Endothelial cell of umbilical vein (primary cell): ENCODE results near the gene TMEM97. TPM values are rescaled to one million over a fixed set of nuclear protein-coding genes. Genes with fewer than 3 reads are reported as not detected.

Experiments
- BruUV-seq: library from RNA; stranded (reverse); fragments of 400-500 nt; replicated peaks from 2 replicates; lab custom pipeline; 2021; lab: Mats Ljungman, UMichigan
- CTCF ChIA-PET: fragments of 300-600, 350-600 bp; sonication (Branson Sonifier 250); formaldehyde crosslinking; loops from one replicate; lab custom pipeline; 2021; ENCODE audit warnings: antibody characterized with exemption, inconsistent platforms; lab: Charles Lee
- POLR2A ChIA-PET: fragments of 300-600, 350-600 bp; sonication (Branson Sonifier 250); formaldehyde crosslinking; loops from one replicate; lab custom pipeline; 2021; ENCODE audit warnings: antibody characterized with exemption, inconsistent platforms; lab: Charles Lee
- DNase-seq: peaks from one replicate; pipeline ENCODE4 v3.0.0-alpha.2; 2011; ENCODE audit warnings: low read depth, low spot score
- FAIRE-seq: peaks from 2 replicates; lab custom pipeline; 2011; peaks lifted over from hg19 to GRCh38; lab: Jason Lieb, UNC
- H2AFZ ChIP-seq: 2 replicates; pipeline ENCODE4 v1.6.0; 2012; ENCODE audit warnings: low read depth, low read length, control low read depth, inconsistent platforms
- H3K27ac ChIP-seq: 2 replicates; pipeline ENCODE4 v1.5.1; 2011; ENCODE audit warnings: low read depth, mild to moderate bottlenecking, control low read depth, low read length, moderate library complexity; ENCODE audit not compliant: insufficient read depth
- H3K27me3 ChIP-seq, 2 experiments: 2 replicates each; pipeline versions ENCODE4 v1.6.0 to v1.6.1; 2011; ENCODE audit warnings: low read length in 2 of 2, mixed read lengths in 1 of 2; ENCODE audit not compliant: control insufficient read depth in 2 of 2, insufficient read depth in 2 of 2
- H3K36me3 ChIP-seq, 2 experiments: 2 replicates in 1 of 2; 3 replicates in 1 of 2; pipeline ENCODE4 v1.5.1; 2011; ENCODE audit warnings: low read length in 2 of 2, mild to moderate bottlenecking in 1 of 2, moderate library complexity in 1 of 2; ENCODE audit not compliant: control insufficient read depth in 2 of 2, insufficient read depth in 2 of 2; ENCODE audit errors: extremely low read depth in 1 of 2
- H3K4me1 ChIP-seq: 3 replicates; pipeline ENCODE4 v1.5.1; 2011; ENCODE audit warnings: mild to moderate bottlenecking, low read length; ENCODE audit not compliant: control insufficient read depth, insufficient read depth; ENCODE audit errors: extremely low read depth
- H3K4me2 ChIP-seq: 2 replicates; pipeline ENCODE4 v1.6.1; 2011; ENCODE audit warnings: low read length, control low read depth, mixed read lengths; ENCODE audit not compliant: insufficient read depth
- H3K4me3 ChIP-seq, 3 experiments: fragments of 200-600 bp in 1 of 3; sonication (generic), shearing (Covaris generic) in 1 of 3; replicated peaks in 1 of 3; 2 replicates each; pipeline ENCODE4 v1.5.1; 2011 to 2016; ENCODE audit warnings: control low read depth in 3 of 3, low read length in 3 of 3, mild to moderate bottlenecking in 2 of 3, inconsistent platforms in 1 of 3, low read depth in 1 of 3, moderate library complexity in 1 of 3; ENCODE audit not compliant: insufficient read depth in 1 of 3
- H3K79me2 ChIP-seq: 2 replicates; pipeline ENCODE4 v1.6.0; 2012; ENCODE audit warnings: low read length, inconsistent platforms; ENCODE audit not compliant: control insufficient read depth, insufficient read depth
- H3K9ac ChIP-seq: replicated peaks from 2 replicates; pipeline ENCODE3; 2011; ENCODE audit warnings: low read length, control low read depth; ENCODE audit not compliant: insufficient read depth; ENCODE audit errors: extremely low read depth
- H3K9me1 ChIP-seq: replicated peaks from 3 replicates; pipeline ENCODE4 v1.6.0; 2011; ENCODE audit warnings: mild to moderate bottlenecking, low read length; ENCODE audit not compliant: control insufficient read depth, insufficient read depth; ENCODE audit errors: extremely low read depth
- H3K9me3 ChIP-seq: replicated peaks from 2 replicates; pipeline ENCODE4 v1.5.1; 2012; ENCODE audit warnings: low read length, inconsistent platforms; ENCODE audit not compliant: control insufficient read depth, insufficient read depth
- H4K20me1 ChIP-seq: replicated peaks from 2 replicates; pipeline ENCODE3; 2011; ENCODE audit warnings: mild to moderate bottlenecking, low read length; ENCODE audit not compliant: control insufficient read depth, insufficient read depth; ENCODE audit errors: extremely low read depth
- EZH2 ChIP-seq: IDR thresholded peaks from 2 replicates; pipeline ENCODE4 v1.6.1; 2012; ENCODE audit warnings: borderline replicate concordance, low read depth, mild to moderate bottlenecking, moderate library complexity, low read length, inconsistent platforms; ENCODE audit not compliant: severe bottlenecking
- FOS ChIP-seq: IDR thresholded peaks from 2 replicates; pipeline ENCODE4 v1.6.1; 2011; ENCODE audit warnings: mild to moderate bottlenecking, low read length, moderate library complexity, borderline replicate concordance; ENCODE audit not compliant: insufficient read depth
- GATA2 ChIP-seq: IDR thresholded peaks from 2 replicates; pipeline ENCODE4 v1.7.0; 2011; ENCODE audit warnings: low read depth, mild to moderate bottlenecking, moderate library complexity, mixed read lengths, low read length; ENCODE audit not compliant: insufficient read length, insufficient read depth
- JUN ChIP-seq: IDR thresholded peaks from 2 replicates; pipeline ENCODE4 v1.6.1; 2011; ENCODE audit warnings: borderline replicate concordance, low read depth; ENCODE audit not compliant: insufficient read length, insufficient read depth
- MAX ChIP-seq: IDR thresholded peaks from 2 replicates; pipeline ENCODE4 v1.6.1; 2011; ENCODE audit not compliant: insufficient read depth, insufficient read length
- MYC ChIP-seq: IDR thresholded peaks from one replicate; pipeline ENCODE4 v1.6.1; 2011; ENCODE audit warnings: mild to moderate bottlenecking, low read depth, low read length
- POLR2A ChIP-seq: IDR thresholded peaks from 2 replicates; pipeline ENCODE4 v1.6.1; 2012; ENCODE audit warnings: low read depth, mild to moderate bottlenecking, control low read depth, low read length
- POLR2AphosphoS5 ChIP-seq: IDR thresholded peaks from 2 replicates; pipeline ENCODE4 v1.6.1; 2012; ENCODE audit warnings: low read depth, mild to moderate bottlenecking, control low read depth, low read length, moderate library complexity; ENCODE audit not compliant: insufficient read depth
- dilution Hi-C: fragments of 300-500 bp; cut with MboI; formaldehyde crosslinking; loops from one replicate; pipeline ENCODE4 v1.15.0; 2019; ENCODE audit warnings: low sequenced_read_pairs; ENCODE audit not compliant: extremely low pct_ligation_motif_present
- intact Hi-C: fragments of 100-400 bp; cut with micrococcal nuclease; formaldehyde crosslinking; loops from one replicate; pipeline ENCODE4 v1.10.0; 2022
- polyA plus RNA-seq, 4 experiments: library from polyadenylated mRNA; depleted of rRNA in 3 of 4; stranded (reverse) in 3 of 4; unstranded in 1 of 4; fragments of >200 nt; gene quantifications; 2 replicates each; pipeline versions ENCODE4 v1.2.1 to v1.2.3, GENCODE V29; 2011 to 2012; ENCODE audit warnings: missing spikeins in 1 of 4
- total RNA-seq: library from RNA; stranded (reverse); gene quantifications from 2 replicates; pipeline ENCODE4 v1.2.3, GENCODE V29; 2021
- TF ChIP-seq, protein P1 (sequence below), 2 donors: IDR thresholded peaks; 1 replicate in 1 of 2; 2 replicates in 1 of 2; pipeline ENCODE4 v1.5.1; 2011; ENCODE audit warnings: low read length in 2 of 2, mild to moderate bottlenecking in 2 of 2, moderate library complexity in 2 of 2, control low read depth in 1 of 2, inconsistent platforms in 1 of 2, low read depth in 1 of 2; ENCODE audit not compliant: insufficient read depth in 1 of 2; ENCODE audit errors: extremely low read depth in 1 of 2

The TMEM97 gene
- total and polyA plus RNA-seq, 2 donors (not counting 3 experiments of a cell fraction or from before 2014, with no cell fraction given) = 27.0 to 43.5 TPM

DNA sequence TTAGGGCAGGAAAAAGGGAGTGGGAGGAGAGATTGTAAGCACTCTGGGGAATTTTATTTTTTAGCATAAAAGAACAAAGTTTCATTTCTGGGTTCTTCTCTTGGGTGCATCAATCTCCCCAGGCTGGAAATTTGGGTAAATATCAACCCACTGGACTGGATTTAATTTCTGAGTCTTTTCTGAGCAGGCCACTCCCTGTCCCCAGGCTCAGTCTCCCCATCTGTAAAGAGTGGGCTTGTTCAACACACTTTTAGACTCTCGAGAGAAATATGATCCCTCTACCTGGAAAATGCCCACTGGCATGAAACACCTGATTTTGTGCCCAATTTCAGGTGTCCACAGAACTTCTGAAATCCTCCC, 51.7 kb downstream of the TMEM97 start:
- Histone ChIP-seq H3K27me3 (no peaks in the 10 kb centered on the region), H3K9me3 (no peaks in the 10 kb centered on the region), H3K4me3 (no peak overlapping the region), H3K36me3 (no peaks in the 10 kb centered on the region), H2AFZ (no peak overlapping the region), H3K9ac (no peak overlapping the region), H4K20me1 (no peaks in the 10 kb centered on the region), H3K9me1 (no peaks in the 10 kb centered on the region), H3K4me2 (peak overlapping the region; percentile 74), H3K4me1 (peaks cover 13% of the 10 kb centered on the region), H3K27ac (no peak overlapping the region), H3K79me2 (no peaks in the 10 kb centered on the region)
- DNase-seq (no peak), FAIRE-seq (no peak)
- TF ChIP-seq POLR2A = no peak
- dilution Hi-C loops = no loop called here
- intact Hi-C loops = loop anchor here (1.0 kb wide), 1 partner anchor 13 kb away; the partner anchor contains the start of gene POLDIP2
- POLR2A ChIA-PET = interaction anchor here (1.6 kb wide), 1 partner anchor 24 kb away, joined by 4 read pairs; no protein-coding TSS in a partner anchor
- BruUV-seq = no TSS peak
- CTCF ChIA-PET = interaction anchor here (6.7 kb wide), 1 partner anchor 46 kb away, joined by 36 read pairs; no protein-coding TSS in a partner anchor

DNA sequence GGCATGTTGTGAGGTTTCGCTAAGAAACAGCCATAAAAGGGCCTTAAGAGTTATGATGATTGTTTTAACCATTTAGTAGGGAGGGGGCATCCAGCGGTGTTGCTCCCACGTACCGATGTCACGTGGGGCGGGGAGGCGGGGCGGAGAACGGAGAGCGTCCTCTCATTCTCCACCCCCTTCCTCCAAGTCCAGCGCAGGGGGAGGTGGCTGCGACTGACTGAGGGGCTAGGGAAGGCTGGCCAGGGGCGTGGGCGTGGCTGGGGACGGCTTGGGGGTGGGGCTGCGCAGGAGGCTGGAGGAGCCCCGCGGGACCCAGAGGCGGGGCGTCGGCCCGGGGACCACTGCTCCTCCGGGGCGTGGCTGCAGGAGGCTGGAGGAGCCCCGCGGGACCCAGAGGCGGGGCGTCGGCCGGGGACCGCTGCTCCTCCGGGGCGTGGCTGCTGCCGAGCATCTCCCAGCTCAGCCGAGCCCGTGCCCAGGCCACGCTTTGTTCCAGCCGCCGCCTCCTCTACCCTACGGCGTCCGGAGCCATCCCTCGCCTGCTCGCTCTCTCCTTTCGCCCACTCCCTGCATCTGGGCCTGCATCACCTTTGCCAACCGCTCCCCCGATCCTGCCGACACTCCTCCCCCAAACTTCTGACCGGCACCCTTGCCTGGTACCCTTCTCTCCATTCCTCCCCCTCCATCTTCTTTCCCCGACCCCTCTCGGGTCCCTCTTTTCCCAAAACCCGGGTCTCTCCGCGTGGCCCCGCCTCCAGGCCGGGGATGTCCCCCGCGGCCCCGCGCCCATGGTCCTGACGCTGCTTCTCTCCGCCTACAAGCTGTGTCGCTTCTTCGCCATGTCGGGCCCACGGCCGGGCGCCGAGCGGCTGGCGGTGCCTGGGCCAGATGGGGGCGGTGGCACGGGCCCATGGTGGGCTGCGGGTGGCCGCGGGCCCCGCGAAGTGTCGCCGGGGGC, 52.5 kb downstream of the TMEM97 start, which contains the start of gene SARM1:
TSS of gene SARM1 (plus strand) at position 450 of the 958 bp plus-strand sequence. CDS start at position 789, 339 bp downstream.
- peak; percentile 86 for FAIRE-seq
- peak within 1 kb of the TSS; percentile 45 for H2AFZ ChIP-seq
- H3K4me3 ChIP-seq = peak within 1 kb of the TSS; percentile 35 to 52 (median 45)
- BruUV-seq = no TSS peak
- no peaks in the 10 kb centered on the region for H3K27me3 ChIP-seq
- intact Hi-C loops (no loop called here), dilution Hi-C loops (no loop called here)
- H3K9me3 ChIP-seq = no peaks in the 10 kb centered on the region
- H3K4me1 ChIP-seq = peaks cover 13% of the 10 kb centered on the region
- H3K4me2 ChIP-seq = peak within 1 kb of the TSS; percentile 80
- no peaks in the 10 kb centered on the region for H3K79me2 ChIP-seq
- no peak within 1 kb of the TSS for H3K27ac ChIP-seq
- peak; percentile 75 for TF ChIP-seq MAX
- no peak for TF ChIP-seq POLR2A
- no peak for TF ChIP-seq MYC
- no peak for TF ChIP-seq EZH2
- TF ChIP-seq, protein P1, sequence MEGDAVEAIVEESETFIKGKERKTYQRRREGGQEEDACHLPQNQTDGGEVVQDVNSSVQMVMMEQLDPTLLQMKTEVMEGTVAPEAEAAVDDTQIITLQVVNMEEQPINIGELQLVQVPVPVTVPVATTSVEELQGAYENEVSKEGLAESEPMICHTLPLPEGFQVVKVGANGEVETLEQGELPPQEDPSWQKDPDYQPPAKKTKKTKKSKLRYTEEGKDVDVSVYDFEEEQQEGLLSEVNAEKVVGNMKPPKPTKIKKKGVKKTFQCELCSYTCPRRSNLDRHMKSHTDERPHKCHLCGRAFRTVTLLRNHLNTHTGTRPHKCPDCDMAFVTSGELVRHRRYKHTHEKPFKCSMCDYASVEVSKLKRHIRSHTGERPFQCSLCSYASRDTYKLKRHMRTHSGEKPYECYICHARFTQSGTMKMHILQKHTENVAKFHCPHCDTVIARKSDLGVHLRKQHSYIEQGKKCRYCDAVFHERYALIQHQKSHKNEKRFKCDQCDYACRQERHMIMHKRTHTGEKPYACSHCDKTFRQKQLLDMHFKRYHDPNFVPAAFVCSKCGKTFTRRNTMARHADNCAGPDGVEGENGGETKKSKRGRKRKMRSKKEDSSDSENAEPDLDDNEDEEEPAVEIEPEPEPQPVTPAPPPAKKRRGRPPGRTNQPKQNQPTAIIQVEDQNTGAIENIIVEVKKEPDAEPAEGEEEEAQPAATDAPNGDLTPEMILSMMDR (IDR thresholded peaks at IDR 0.05; ENCODE audit: extremely low read depth in 1 of 2, insufficient read depth in 1 of 2, low read depth in 1 of 2, low read length in 2 of 2) = no peak
- TF ChIP-seq FOS = no peak
- no peak for TF ChIP-seq GATA2
- TF ChIP-seq JUN = no peak
- no peak for TF ChIP-seq POLR2AphosphoS5
- peak; percentile 88 for DNase-seq
- ChIA-PET POLR2A (interaction anchor here (0.6 to 1.6 kb wide), 2 partner anchors 25 to 36 kb away, joined by 3 to 4 read pairs; partner anchors contain the start of genes IFT20 and TNFAIP1), CTCF (interaction anchor here (6.7 kb wide), 1 partner anchor 45 kb away, joined by 36 read pairs; no protein-coding TSS in a partner anchor)
- no peaks in the 10 kb centered on the region for H4K20me1 ChIP-seq
- H3K36me3 ChIP-seq = no peaks in the 10 kb centered on the region
- no peak within 1 kb of the TSS for H3K9ac ChIP-seq
- H3K9me1 ChIP-seq = no peaks in the 10 kb centered on the region
